RWPE2 (cell line): ENCODE measurements around the gene STX8.

Experiments
- ATAC-seq: fragments of 200-7000 bp; cut with Tn5 transposase; 3 replicates; pipeline ENCODE4 v1.9.1; 2021; ENCODE audit warnings: low read depth
- DNase-seq: peaks from one replicate; pipeline ENCODE4 v3.0.0-alpha.2; 2020; ENCODE audit warnings: low spot score
- H3K27ac ChIP-seq: fragments of 450-650 bp; 2 replicates; pipeline ENCODE4 v1.5.1; 2017; ENCODE audit warnings: mild to moderate bottlenecking; ENCODE audit not compliant: poor library complexity, severe bottlenecking
- H3K27me3 ChIP-seq: fragments of 250-450 bp; sonication (Bioruptor Pico); 2 replicates; pipeline ENCODE4 v1.5.1; 2021; ENCODE audit warnings: mild to moderate bottlenecking, moderate library complexity; ENCODE audit not compliant: insufficient read depth, poor library complexity, severe bottlenecking
- H3K36me3 ChIP-seq: fragments of 250-450 bp; sonication (Bioruptor Pico); 2 replicates; pipeline ENCODE4 v1.5.1; 2020; ENCODE audit warnings: low read depth, mild to moderate bottlenecking, moderate library complexity
- H3K4me1 ChIP-seq: fragments of 250-450 bp; sonication (Bioruptor Pico); 2 replicates; pipeline ENCODE4 v1.5.1; 2021; ENCODE audit warnings: mild to moderate bottlenecking, moderate library complexity; ENCODE audit not compliant: insufficient read depth, poor library complexity, severe bottlenecking
- H3K4me3 ChIP-seq: fragments of 250-450 bp; sonication (Bioruptor Pico); 2 replicates; pipeline ENCODE4 v1.5.1; 2021; ENCODE audit warnings: mild to moderate bottlenecking, moderate library complexity; ENCODE audit not compliant: severe bottlenecking
- H3K9me3 ChIP-seq: fragments of 250-450 bp; sonication (Bioruptor Pico); 2 replicates; pipeline ENCODE4 v1.5.1; 2021; ENCODE audit warnings: mild to moderate bottlenecking, moderate library complexity; ENCODE audit not compliant: severe bottlenecking
- CTCF ChIP-seq: fragments of 450-650 bp; IDR thresholded peaks from one replicate; pipeline ENCODE4 v1.5.1; 2017; ENCODE audit warnings: mild to moderate bottlenecking, moderate library complexity; ENCODE audit not compliant: poor library complexity, severe bottlenecking

STX8 gene

GRCh38 chr17:9468937-9469336 is 106.7 kb downstream of the STX8 start:
- DNase-seq, result no peak
- no peak for TF ChIP-seq CTCF
- Histone ChIP-seq H3K36me3 (no peaks in the 10 kb centered on the region), H3K4me1 (no peaks in the 10 kb centered on the region), H3K9me3 (no peaks in the 10 kb centered on the region), H3K4me3 (no peak overlapping the region), H3K27me3 (no peaks in the 10 kb centered on the region), H3K27ac (no peak overlapping the region)
- no peak for ATAC-seq

- H3K4me1 ChIP-seq, result no peaks in the 10 kb centered on the region
These were observed 107.1 kb downstream of the STX8 start for GRCh38 chr17:9468532-9468931.

GRCh38 chr17:9467518-9467917 is 108.1 kb downstream of the STX8 start:
- no peak overlapping the region for H3K27ac ChIP-seq
- no peaks in the 10 kb centered on the region for H3K9me3 ChIP-seq
- no peaks in the 10 kb centered on the region for H3K4me1 ChIP-seq
- no peak for TF ChIP-seq CTCF
- no peaks in the 10 kb centered on the region for H3K27me3 ChIP-seq
- DNase-seq, result no peak
- H3K36me3 ChIP-seq, result no peaks in the 10 kb centered on the region
- no peak overlapping the region for H3K4me3 ChIP-seq
- ATAC-seq, result no peak

More at GRCh38 chr17:9468532-9468931, 107.1 kb downstream of the STX8 start:
- no peak for TF ChIP-seq CTCF
- no peak overlapping the region for H3K4me3 ChIP-seq
- H3K27me3 ChIP-seq, result no peaks in the 10 kb centered on the region
- H3K9me3 ChIP-seq, result no peaks in the 10 kb centered on the region
- no peak overlapping the region for H3K27ac ChIP-seq
- ATAC-seq (no peak), DNase-seq (no peak)
- H3K36me3 ChIP-seq, result no peaks in the 10 kb centered on the region

- no peak for DNase-seq
- TF ChIP-seq CTCF, result no peak
- Histone ChIP-seq H3K9me3 (no peaks in the 10 kb centered on the region), H3K4me1 (no peaks in the 10 kb centered on the region), H3K36me3 (no peaks in the 10 kb centered on the region), H3K4me3 (no peak overlapping the region), H3K27ac (no peak overlapping the region), H3K27me3 (no peaks in the 10 kb centered on the region)
- ATAC-seq, result peak; percentile 46; the same call in 2 of the 3 replicates
These were observed 110.3 kb downstream of the STX8 start for GRCh38 chr17:9465210-9465921.

GRCh38 chr17:9457005-9457404 is 118.6 kb downstream of the STX8 start:
- H3K4me3 ChIP-seq, result no peak overlapping the region
- no peak for TF ChIP-seq CTCF
- no peak for ATAC-seq
- no peaks in the 10 kb centered on the region for H3K9me3 ChIP-seq
- DNase-seq, result no peak
- H3K27ac ChIP-seq, result no peak overlapping the region
- no peaks in the 10 kb centered on the region for H3K27me3 ChIP-seq
- H3K4me1 ChIP-seq, result no peaks in the 10 kb centered on the region
- no peaks in the 10 kb centered on the region for H3K36me3 ChIP-seq
